Eye (tissue), 1 donor: ENCODE data around the gene ZNF587B.
A peak's percentile ranks its signal among the peaks of the same experiment; 100 is the strongest.
"Not testable (repeated sequence)": the region's sequence is repeated elsewhere in the genome, so short reads cannot be mapped to it uniquely, and the experiment has no call there.

ENCODE experiments used
- DNase-seq: peaks from one replicate; pipeline ENCODE4 v3.0.0-alpha.2; 2015

ZNF587B gene

GRCh38 chr19:57819475-57820148 is 10.5 kb upstream of the ZNF587B start:
- DNase-seq, result peak; percentile 95

DNA sequence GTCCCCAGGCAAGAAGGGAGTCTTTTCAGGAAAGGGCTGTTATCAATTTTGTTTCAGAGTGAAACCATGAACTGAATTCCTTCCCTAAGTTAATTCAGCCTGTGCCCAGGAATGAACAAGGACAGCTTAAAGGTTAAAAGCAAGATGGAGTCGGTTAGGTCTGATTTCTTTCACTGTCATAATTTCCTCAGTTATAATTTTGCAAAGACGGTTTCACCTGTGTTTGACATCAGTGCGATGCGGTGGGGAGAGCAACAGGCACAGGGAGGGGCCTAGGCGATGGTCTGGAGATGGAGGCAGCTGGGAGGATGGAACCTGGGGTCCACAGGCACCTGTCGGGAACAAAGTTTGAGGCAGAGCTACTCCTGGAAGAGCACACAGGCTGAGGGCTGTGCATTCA is 9.5 kb upstream of the ZNF587B start:
- DNase-seq, result no peak

GRCh38 chr19:57821095-57821494 is 9.0 kb upstream of the ZNF587B start:
- DNase-seq, result not testable (repeated sequence)

DNA sequence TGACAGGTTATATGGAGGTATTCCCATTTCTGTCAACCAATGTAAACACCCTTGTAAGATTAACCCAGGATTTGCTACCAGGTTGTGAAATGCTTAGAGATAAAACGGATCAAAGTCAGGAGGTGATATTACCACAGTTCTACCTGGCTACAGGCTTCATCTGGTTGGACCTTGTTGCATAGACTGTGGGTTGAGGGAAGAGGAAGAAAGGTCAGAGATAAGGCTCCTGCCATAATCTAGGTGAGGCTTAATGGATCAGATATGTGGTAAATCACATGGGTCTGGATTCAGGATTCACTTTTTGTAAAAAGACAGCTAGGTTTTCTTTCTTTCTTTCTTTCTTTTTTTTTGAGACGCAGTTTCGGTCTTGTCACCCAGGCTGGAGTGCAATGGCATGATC is 8.6 kb upstream of the ZNF587B start:
- DNase-seq, result not testable (repeated sequence)

DNA sequence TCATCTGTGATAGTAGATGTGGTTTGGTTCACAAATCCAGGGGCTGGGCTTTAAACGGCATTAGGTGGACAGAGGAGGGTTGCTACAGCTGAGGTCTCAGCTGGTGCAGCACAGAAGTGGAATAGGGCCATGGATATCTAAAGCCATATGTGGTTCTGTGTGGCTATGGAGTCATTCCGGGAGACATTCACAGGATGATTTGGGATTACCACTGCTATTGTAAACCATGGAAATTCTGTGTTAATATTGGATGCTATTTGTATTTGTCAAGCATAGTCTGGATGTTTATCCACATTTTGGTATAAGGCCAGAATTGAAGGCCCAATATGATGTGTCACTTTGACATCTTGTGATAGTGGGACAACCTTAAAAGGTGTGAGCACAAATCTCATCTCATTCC is 6.9 kb upstream of the ZNF587B start:
- DNase-seq, result not testable (repeated sequence)

- not testable (repeated sequence) for DNase-seq
These were observed 6.5 kb upstream of the ZNF587B start for GRCh38 chr19:57823608-57824007.

DNA sequence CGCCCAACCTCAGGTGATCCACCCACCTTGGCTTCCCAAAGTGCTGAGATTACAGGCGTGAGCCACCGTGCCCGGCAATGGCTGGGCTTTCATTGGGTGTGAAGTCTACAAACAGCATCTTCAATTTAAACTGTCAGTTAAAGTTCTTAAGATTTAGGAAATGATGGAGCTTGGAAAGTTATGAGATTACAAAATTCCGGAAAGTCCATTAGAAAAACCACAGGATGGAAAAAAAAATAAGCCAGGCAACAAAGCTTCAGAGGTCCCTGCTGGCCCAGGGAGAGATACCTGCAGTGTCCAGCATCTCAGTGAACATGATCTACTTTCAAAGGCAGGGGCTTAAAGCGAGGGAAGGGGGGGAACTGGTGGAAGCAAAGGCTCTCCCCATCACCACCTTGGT is 4.6 kb upstream of the ZNF587B start:
- DNase-seq, result no peak

DNA sequence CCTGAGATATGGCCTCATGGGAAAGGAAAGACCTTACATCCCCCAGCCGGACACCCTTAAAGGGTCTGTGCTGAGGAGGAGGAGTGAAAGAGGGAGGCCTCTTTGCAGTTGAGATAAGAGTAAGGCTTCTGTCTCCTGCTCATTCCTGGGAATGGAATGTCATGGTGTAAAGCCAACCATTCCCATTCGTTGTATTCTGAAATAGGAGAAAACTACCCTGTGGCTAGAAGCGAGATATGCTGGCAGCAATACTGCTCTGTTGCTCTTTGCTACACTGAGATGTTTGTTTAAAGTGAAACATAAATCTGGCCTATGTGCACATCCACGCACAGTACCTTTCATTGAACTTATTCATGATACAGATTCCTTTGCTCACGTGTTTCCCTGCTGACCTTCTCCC is 783 bp upstream of the ZNF587B start:
- no peak for DNase-seq

- not testable (repeated sequence) for DNase-seq
These were observed 6.9 kb downstream of the ZNF587B start for GRCh38 chr19:57836991-57837390.

GRCh38 chr19:57838622-57839191 is 8.6 kb downstream of the ZNF587B start:
- not testable (repeated sequence) for DNase-seq

DNA sequence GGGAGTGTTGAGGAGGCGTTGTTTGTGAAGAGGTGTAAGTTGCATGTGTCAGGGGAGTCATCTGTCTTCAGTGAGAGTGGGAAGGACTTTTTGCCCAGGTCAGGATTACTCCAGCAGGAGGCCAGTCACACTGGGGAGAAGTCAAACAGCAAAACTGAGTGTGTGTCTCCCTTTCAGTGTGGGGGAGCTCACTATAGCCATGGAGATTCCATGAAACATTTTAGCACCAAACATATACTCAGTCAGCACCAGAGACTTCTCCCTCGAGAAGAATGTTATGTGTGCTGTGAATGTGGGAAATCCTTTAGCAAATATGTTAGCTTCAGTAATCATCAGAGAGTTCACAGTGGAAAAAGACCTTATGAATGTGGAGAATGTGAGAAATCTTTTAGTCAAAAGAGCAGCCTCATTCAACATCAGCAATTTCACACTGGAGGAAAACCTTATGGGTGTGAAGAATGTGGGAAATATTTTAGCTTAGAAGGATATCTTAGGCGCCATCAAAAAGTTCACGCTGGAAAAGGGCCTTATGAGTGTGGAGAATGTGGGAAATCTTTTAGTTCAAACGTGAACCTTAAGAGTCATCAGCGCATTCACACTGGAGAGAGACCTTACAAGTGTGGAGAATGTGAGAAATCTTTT is 11.1 kb downstream of the ZNF587B start:
- DNase-seq, result no peak

DNA sequence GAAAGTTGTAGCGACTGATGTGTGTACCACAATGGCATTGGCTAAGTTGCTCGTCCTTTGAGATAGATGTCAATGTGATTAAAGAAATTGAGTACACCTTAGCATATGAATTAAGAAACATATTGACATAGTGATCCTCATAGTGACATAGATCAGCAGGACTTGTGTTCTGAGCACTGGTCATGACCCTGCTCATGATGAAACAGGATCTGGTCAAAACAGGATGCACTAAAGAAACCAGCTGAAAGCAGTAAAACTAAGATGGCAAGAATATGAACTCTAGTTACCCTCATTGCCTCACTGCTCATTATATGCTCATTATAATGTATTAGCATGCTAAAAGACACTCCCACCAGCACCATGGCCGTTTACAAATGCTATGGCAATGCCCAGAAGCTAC is 17.1 kb downstream of the ZNF587B start:
- not testable (repeated sequence) for DNase-seq

GRCh38 chr19:57849162-57849665 is 19.1 kb downstream of the ZNF587B start:
- peak; percentile 12 for DNase-seq

DNA sequence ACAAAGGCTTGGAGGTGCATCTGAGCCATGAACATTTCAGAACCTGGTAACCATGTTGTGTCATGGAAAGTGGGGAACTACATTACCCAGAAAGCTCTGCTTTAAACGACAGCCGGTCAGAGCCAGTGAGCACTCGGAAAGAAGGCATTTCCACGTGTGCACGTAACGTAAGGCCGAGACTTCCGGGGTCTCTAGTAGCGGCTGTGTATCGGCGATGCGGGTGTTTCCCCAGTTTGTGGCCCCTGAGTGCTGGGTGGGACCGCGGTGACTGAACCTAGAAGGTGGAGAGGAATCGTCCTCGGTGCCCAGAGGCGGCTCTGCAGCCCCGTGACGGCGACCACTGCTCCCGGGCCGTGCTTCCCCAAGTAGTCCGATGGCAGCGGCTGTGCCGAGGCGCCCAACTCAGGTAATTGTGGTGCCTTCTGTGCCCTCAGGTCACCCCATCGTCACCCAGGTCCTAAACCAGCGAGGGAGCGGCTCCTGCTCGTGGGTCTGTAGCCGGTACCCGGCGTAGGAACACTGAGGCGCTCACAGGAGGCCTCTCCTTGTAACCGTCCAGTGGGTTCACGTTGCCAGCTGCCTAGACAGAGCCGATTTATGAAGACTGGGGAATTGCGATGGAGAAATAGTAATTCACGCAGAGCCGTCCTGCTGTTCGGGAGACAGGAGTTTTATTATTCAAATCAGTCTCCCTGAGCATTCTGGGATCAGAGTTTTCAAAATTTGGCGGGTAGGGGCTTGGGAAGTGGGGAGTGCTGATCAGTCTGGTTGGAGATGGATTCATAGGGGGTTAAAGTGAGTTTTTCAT is 19.8 kb downstream of the ZNF587B start, which contains the start of gene ZNF587:
TSS of gene ZNF587 (plus strand) at position 194 of the 808 bp plus-strand sequence. CDS start at position 374, 180 bp downstream.
- DNase-seq, result peak; percentile 94

- peak; percentile 71 for DNase-seq
These were observed 20.5 kb downstream of the ZNF587B start for GRCh38 chr19:57850553-57851017.

DNA sequence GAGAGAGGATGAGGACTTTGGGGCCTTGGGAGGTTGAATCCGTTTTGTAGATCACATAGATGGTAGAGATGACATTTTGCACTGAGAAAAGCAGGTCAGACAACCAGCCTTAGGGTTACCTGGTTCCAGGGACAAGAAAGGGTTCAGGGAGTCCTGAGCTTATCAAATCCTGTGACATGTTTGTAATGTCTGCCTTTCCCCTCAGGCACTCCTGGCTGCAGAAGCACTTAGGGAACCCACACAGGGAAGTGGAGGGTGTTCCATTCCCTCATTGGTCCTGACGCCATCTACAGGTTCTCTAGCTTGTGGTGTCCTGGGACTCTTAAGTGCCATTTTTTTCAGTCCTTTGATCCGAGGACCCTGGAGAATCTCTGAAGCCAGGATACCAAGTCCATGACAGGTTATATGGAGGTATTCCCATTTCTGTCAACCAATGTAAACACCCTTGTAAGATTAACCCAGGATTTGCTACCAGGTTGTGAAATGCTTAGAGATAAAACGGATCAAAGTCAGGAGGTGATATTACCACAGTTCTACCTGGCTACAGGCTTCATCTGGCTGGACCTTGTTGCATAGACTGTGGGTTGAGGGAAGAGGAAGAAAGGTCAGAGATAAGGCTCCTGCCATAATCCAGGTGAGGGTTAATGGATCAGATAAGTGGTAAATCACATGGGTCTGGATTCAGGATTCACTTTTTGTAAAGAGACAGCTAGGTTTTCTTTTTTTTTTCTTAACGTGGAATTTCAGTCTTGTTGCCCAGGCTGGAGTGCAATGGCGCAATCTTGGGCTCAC is 21.9 kb downstream of the ZNF587B start:
- peak; percentile 8 for DNase-seq

GRCh38 chr19:57854117-57854516 is 24.0 kb downstream of the ZNF587B start:
- DNase-seq, result not testable (repeated sequence)

DNA sequence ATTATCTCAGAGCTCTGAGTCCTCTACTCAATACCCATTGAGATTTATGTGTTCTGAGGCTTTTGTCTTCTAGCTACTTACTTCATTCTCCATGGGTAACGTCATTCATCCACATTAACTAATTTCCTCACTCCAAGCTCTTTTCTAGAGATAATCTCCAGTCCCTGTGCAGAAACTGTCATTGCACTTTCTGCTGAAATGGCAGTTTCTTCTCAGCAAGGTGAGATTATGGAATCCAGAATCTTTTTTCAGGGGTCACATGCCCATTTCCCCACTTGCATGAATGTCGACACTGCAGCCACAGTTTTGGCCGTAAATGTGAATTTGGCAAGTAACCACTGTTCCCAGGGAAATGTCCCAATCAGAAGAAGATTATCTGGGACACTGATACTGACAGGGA is 32.3 kb downstream of the ZNF587B start:
- not testable (repeated sequence) for DNase-seq

DNA sequence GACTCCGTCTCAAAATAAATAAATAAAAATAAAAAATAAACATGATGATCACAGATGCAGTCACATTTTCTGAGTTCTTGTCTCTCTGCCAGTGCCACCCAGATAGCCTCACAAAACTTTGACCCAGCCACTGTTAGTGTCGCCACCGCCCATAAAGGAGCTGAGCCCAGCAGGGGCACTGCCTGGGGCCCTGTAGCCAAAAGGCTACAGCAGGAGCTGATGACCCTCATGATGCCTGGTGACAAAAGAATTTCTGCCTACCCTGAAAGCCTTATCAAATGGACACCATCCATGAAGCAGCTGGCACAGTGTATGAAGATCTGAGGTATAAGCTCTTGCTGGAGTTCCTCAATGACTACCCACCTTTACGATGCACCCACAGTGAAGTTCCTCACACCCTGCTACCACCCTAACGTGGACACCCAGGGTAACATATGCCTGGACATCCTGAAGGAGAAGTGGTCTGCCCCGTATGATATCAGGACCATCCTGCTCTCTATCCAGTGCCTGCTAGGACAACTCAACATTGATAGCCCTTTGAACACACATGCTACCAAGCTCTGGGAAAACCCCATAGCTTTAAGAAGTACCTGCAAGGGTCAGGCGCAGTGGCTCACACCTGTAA is 37.9 kb downstream of the ZNF587B start:
- no peak for DNase-seq

GRCh38 chr19:57869655-57870054 is 39.6 kb downstream of the ZNF587B start:
- not testable (repeated sequence) for DNase-seq

DNA sequence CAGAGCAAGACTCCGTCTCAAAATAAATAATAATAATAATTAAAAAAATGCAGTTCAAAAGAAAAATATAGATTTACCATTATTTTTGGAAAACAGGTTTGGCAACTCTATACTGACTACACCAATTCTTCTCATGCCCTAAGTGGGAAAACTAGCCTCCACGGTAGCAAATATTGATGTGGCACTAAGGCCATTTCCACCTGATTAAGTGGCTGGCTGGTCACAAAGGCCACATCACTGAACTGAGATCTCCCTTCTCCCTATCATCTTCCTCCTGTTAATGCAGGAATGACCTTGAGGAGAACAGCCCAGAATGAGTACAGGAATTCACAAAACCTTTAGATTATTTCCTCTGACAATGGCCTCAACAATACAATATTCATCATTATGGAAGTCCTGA is 40.1 kb downstream of the ZNF587B start:
- DNase-seq, result no peak

DNA sequence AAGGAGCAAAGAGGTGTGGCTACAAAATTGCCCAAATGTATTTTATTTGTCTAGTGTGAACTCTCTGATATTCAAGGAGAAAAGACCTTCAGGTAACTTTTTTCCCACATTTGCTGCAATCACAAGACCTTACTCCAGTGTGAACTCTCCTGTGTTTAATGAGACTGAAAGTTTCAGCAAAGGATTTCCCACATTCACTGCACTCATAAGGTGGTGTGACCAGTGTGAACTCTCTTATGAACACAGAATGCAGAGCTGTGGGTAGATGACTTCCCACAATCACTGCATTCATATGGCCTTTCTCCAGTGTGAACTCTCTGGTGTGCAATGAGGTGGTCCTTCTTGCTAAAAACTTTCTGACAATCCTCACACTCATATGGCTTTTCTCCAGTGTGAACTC is 42.4 kb downstream of the ZNF587B start:
- DNase-seq, result no peak
